ENCODE results near the gene EDC3. TPM values are rescaled to one million over a fixed set of nuclear protein-coding genes. Genes with fewer than 3 reads are reported as not detected.
A peak's percentile ranks its signal among the peaks of the same experiment; 100 is the strongest.

Gene EDC3
- total and polyA plus RNA-seq, 9 of the 15 experiments (the other 6 are each of a cell fraction or from before 2014, with no cell fraction given): 11.7 to 63.9 (median 32.8) TPM

DNA sequence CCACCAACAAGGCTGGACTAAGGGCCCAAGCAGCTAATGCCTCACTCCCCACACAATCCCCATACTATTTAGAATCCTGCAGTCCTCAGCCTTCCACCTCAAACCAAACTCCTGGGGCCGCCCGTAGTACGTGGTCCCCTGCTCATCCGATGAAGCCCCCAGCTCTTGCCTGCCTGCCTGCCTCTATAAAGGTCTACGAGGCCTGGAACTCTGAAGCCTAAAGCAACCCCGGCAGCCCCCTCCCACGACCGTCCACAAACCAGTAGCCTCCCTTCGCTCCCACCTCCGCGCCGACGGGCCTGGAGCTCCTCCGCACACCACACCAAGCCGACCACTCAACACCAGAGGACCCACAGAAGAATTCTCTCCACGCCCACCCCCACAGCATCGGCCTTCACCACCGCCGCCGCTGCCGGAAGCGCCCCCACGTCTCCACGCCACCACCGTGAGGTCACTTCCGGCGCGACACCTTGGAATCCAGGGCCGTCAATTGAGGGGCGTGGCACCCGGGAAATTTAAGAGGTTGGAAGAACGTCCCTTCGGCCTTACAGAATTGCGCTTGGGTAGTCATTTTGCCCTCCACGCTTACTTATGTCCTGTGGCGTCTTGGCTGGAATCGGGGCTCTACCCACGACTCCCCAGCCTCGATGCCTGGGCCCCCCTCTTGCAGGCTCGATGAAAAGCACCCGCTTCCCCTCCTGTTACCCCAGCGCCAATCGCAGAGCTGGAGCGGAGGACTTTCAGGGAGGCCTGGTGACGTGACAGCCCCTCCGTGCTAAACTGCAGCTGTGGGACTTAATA, at the start of gene EDC3 (continued):
- TF ChIP-seq, protein P1, sequence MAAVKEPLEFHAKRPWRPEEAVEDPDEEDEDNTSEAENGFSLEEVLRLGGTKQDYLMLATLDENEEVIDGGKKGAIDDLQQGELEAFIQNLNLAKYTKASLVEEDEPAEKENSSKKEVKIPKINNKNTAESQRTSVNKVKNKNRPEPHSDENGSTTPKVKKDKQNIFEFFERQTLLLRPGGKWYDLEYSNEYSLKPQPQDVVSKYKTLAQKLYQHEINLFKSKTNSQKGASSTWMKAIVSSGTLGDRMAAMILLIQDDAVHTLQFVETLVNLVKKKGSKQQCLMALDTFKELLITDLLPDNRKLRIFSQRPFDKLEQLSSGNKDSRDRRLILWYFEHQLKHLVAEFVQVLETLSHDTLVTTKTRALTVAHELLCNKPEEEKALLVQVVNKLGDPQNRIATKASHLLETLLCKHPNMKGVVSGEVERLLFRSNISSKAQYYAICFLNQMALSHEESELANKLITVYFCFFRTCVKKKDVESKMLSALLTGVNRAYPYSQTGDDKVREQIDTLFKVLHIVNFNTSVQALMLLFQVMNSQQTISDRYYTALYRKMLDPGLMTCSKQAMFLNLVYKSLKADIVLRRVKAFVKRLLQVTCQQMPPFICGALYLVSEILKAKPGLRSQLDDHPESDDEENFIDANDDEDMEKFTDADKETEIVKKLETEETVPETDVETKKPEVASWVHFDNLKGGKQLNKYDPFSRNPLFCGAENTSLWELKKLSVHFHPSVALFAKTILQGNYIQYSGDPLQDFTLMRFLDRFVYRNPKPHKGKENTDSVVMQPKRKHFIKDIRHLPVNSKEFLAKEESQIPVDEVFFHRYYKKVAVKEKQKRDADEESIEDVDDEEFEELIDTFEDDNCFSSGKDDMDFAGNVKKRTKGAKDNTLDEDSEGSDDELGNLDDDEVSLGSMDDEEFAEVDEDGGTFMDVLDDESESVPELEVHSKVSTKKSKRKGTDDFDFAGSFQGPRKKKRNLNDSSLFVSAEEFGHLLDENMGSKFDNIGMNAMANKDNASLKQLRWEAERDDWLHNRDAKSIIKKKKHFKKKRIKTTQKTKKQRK (IDR thresholded peaks at IDR 0.05; ENCODE audit: borderline replicate concordance, low read depth, low read length): no peak
- no peak for TF ChIP-seq ARID2 (IDR thresholded peaks at IDR 0.05)
- 0 out of 2 replicates have a peak, but pooled peaks have one; percentile 35 for TF ChIP-seq NFIC (IDR thresholded peaks at IDR 0.05)
- TF ChIP-seq JUN (IDR thresholded peaks at IDR 0.05; ENCODE audit: borderline replicate concordance, low read depth, low read length): no peak
- 0 out of 2 replicates have a peak, but pooled peaks have one; percentile 26 for TF ChIP-seq JUN (CRISPR knock-in tag; IDR thresholded peaks at IDR 0.05; ENCODE audit: borderline replicate concordance)
- no peak for TF ChIP-seq HDAC3 (IDR thresholded peaks at IDR 0.05; ENCODE audit: borderline replicate concordance, partially characterized antibody)
- TF ChIP-seq POLR2H (tag; IDR thresholded peaks at IDR 0.05; ENCODE audit: low read depth): peak; percentile 37; the same call in 1 of the 2 replicates
- no peak for TF ChIP-seq KAT8 (IDR thresholded peaks at IDR 0.05; ENCODE audit: low read depth)
- TF ChIP-seq ETV5 (CRISPR knock-in tag; IDR thresholded peaks at IDR 0.05; ENCODE audit: low read depth): peak; percentile 88
- no peak for TF ChIP-seq ZBTB7A (IDR thresholded peaks at IDR 0.05; ENCODE audit: borderline replicate concordance, control insufficient read depth, low read depth, low read length)
- TF ChIP-seq, protein P2, sequence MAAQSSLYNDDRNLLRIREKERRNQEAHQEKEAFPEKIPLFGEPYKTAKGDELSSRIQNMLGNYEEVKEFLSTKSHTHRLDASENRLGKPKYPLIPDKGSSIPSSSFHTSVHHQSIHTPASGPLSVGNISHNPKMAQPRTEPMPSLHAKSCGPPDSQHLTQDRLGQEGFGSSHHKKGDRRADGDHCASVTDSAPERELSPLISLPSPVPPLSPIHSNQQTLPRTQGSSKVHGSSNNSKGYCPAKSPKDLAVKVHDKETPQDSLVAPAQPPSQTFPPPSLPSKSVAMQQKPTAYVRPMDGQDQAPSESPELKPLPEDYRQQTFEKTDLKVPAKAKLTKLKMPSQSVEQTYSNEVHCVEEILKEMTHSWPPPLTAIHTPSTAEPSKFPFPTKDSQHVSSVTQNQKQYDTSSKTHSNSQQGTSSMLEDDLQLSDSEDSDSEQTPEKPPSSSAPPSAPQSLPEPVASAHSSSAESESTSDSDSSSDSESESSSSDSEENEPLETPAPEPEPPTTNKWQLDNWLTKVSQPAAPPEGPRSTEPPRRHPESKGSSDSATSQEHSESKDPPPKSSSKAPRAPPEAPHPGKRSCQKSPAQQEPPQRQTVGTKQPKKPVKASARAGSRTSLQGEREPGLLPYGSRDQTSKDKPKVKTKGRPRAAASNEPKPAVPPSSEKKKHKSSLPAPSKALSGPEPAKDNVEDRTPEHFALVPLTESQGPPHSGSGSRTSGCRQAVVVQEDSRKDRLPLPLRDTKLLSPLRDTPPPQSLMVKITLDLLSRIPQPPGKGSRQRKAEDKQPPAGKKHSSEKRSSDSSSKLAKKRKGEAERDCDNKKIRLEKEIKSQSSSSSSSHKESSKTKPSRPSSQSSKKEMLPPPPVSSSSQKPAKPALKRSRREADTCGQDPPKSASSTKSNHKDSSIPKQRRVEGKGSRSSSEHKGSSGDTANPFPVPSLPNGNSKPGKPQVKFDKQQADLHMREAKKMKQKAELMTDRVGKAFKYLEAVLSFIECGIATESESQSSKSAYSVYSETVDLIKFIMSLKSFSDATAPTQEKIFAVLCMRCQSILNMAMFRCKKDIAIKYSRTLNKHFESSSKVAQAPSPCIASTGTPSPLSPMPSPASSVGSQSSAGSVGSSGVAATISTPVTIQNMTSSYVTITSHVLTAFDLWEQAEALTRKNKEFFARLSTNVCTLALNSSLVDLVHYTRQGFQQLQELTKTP (IDR thresholded peaks at IDR 0.05; ENCODE audit: low read depth in 1 of 2, partially characterized antibody in 2 of 2): peak in 1 of 2 experiments; percentile 51
- TF ChIP-seq, protein P3, sequence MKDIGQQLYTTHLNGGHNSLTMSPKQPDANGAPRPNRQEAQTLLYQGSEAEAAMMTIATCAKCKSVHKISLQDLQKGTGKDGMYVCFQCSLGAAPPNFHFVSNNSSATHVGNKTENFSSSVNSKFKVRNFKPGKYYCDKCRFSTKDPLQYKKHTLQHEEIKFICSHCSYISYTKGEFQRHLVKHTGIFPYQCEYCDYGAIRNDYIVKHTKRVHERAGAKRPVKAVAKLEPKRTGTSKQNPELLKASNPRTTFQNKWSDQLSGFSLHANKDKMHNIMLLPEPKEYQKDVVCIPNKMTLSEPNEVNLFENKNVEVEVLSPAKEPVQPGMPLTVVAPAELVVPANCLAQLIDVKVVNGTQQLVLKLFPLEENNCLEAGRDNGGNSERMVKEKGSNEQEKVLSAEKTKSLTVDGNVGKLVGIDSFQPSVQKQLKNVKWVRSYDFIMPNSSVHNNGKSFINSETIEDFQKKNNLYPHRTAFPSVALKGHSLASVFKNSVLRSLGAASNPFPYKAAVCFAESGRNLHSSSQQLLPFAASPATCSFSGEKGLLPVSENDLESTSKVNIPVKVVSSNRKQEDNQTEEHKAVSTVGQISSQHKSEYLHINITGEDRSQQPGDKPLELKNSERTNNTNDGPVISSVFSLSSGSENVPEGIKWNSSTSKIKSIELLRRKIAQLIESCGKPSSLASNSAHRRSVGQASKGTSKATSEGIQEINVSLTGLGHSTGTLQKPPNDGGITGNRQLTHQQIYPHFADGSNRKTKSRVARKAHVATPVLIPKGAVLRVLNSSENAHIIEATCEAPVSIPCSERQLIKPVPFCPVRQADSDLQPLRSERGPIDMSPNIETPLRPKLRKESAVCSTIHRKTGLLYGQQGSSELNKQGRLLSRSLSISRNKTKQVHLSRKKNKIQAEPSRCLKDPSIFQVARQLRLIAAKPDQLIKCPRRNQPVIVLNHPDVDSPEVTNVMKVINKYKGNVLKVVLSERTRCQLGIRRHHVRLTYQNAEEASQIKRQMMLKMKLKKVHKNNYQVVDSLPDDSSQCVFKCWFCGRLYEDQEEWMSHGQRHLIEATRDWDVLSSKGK (CRISPR knock-in tag; IDR thresholded peaks at IDR 0.05): no peak
- TF ChIP-seq ZNF699 (CRISPR knock-in tag; IDR thresholded peaks at IDR 0.05; ENCODE audit: insufficient replicate concordance): no peak
- no peak for TF ChIP-seq SETDB1 (IDR thresholded peaks at IDR 0.05; ENCODE audit: low read length)

Data from K562 (cell line).